GM19025 (cell line): ENCODE results near the gene CLEC7A.

Experiments used
- ATAC-seq: cut with Tn5 transposase; IDR thresholded peaks from one replicate; pipeline ENCODE4 v1.9.1; 2021; ENCODE audit warnings: mild to moderate bottlenecking, low read depth, moderate library complexity; ENCODE audit not compliant: unreplicated experiment

CLEC7A gene

DNA sequence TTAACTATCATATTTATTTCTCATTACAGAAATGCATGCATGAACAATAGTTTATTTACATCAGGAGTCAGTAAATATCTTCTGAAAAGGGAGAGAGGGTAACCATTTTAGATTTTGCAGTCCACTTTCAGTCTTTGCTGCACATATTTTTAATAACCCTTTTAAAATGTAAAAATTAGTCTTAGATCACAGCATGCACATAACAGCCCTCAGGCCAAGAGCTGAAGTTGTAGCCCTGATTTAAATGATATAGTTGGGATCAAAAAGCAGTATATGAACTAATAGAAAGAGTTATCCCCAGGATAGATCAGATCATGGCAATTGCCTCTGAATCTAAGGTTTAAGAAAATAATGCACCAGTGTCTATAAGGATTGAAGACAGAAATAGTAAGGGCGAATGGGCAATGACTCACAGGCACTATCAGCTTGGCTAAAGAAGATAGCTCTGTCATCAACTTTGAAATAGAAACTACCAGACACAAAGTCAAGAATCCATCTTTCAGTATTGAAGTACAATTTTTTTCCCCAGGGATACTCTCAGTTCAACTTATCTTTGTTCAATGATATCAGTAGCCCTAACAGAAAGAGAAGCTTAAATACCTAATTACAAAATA is 13.1 kb upstream of the CLEC7A start:
- no peak for ATAC-seq

DNA sequence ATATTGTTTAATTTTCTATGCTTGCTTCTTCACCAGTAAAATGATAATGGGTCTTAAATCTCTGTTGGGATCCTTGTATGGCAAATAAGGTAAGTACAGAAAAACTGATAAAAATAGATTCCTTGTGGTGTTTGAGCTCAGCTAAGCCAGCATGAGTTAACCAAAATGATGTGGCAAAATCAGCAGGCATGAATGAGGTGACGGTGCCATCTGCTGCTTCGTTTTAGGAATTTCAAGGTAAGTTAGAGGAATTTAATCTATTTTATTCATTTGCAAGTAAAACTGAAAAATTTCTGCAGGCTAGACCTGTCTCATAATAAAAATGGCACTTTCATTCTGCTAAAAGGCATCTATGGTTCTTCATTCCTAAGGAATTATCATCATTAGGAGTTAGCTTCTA is 10.0 kb upstream of the CLEC7A start:
- ATAC-seq = no peak

DNA sequence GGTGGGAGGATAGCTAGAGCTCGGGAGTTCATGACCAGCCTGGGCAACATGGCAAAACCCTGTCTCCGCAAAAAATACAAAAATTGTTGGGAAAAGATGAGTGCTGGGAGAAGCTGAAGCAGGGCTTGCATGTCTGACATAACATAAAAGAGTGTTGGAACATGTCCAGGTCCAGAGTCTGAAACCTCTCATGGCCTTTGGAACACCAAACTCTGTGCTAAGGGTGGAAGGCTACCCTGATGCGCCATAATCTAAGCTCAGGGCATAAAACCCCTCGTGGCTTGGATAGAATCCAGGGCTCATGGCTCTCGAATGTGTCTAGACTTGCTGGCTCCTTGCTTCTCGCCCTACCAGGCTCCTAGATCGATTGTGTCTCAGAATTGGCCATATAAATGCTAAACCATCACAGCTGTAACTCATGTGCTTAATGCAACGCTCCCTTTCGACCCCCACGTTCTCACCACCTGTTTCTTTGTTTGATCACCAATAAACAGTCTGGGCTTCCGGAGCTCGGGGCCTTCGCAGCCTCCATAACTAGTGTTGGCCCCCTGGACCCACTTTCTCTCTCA is 6.7 kb upstream of the CLEC7A start:
- ATAC-seq = no peak

DNA sequence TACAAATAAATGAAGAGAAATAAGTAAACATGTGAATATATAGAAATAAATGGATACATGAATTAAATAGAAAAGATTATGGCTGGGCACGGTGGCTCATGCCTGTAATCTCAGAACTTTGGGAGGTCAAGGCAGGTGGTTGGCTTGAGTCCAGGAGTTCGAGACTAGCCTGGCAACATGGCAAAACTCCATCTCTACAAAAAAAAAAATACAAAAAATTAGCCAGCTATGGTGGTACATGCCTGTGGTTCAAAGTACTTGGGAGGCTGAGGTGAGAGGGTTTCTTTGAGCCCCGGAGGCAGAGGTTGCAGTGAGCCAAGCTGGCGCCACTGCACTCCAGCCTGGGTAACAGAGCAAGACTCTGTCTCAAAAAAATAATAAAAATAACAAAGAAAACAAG is 5.1 kb upstream of the CLEC7A start:
- no peak for ATAC-seq

DNA sequence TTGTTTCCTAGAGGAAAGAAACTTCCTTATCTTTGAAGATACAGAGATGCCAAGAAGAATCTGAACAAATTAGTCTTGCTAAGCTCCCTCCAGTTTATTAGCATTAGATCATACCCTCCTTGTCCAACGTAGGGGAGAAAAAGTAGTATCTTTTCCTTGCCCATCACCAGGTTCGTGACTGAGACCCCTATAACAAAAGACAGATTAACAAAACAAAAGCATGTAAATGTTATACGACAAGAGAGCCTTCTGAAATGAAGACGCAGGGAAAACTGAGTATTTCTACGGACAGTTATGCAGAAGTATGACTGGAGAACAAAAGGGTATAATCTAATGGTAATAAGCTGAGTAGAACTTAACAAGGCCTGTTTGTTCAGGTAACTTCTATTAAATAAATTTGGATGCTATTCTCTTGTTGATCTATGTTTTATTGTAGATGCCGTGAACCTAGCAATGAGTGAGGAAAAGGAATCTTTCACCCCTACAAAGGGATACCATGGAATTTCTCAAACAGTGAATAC is 2.9 kb upstream of the CLEC7A start:
- ATAC-seq = no peak

DNA sequence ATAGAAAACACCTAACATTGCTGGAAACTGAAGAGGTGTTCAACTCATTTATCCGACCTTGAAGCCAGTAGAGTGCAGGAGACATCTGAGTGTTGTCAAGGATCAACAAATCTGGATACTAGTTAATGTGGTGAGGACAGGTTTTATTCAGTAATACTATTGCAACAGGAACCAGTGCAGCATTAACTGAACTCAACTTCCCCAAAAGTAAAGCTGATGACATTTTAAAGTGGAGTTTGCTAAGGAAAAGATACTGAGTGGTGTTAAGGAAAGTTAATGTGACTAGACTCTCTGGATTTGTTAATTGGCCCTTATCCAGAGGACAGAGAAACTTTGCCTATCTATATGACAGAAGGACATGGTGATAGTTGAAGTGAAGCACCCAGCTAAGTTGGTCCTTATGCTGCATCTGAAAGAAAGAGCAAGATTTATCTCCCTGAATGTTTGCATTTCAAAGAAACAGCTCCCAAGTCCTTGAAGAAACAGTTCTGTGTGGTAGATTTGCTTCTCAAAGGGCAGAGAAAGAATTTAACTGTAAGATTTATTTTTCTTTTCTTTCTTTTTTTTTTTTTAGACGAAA is 1.2 kb upstream of the CLEC7A start:
- no peak for ATAC-seq

DNA sequence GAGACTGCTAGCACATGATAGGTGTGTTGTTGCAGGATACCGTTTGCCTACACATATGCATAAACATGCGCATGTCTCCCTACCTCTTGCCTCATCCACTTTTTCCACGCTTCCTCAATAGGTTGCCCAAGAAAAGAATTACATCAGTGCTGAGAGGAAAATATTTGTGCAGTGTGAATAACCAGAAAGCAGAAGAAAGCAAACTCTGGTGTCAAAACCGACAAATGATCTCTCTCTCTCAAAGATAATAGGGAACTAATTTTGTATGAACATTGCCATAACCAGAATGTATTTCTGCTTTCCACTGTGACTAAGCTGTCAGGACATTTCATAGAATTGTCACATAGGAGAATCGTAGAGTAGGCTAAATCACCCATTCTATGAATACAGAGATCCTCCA is 1.3 kb downstream of the CLEC7A start:
- no peak for ATAC-seq

DNA sequence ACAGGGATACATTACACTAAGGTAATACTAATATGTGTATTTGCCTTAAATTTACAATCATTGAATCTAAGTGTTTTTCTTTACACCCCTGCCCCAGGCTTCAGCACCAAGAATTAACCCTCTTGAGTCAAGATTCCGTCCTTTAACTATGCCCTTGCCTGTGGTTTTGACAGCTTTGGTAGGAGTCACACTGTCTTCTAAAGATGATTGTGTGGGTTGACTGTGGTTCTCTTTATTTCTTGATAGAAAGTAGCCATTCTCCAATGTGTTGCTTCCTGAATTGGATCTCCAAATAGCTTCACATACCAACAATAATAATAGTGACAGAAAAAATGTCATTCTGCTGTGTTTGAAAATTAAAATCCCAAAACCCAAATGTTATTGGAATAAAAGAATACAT is 3.6 kb downstream of the CLEC7A start:
- ATAC-seq = no peak

DNA sequence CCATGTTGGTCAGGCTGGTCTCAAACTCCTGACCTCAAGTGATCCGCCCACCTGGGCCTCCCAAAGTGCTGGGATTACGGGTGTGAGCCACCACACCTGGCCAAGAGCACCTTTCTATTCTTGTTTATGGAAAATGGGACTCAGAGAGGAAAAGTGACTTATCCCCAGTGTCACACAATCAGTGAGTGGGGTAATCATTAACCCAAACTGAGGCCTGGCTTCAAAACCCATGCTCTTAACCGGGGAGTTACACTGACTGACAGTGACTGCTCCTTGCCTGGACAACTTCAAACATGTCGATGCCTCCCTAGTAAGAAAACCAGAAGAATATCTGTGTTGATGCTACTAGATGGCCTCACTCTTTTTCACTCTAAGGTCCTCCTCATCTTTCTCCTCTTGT is 7.3 kb downstream of the CLEC7A start:
- ATAC-seq = no peak

DNA sequence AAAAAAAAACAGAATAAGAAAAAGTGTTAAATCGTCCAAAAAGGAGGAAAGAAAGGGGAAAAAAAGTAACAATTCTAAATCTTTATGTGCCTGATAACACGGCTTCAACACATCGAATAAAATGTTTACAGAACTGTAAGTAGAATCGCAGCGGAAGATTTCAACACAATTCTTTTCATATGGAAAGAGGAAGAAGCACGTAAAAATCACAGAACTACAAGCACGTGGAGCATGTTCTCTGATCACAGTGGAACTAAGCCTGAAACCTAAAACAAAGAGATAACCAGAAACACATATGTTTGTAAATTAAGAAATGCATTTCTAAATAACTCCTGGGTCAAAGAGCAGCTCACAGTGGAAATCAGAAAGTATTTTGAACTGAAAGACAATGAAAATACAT is 8.7 kb downstream of the CLEC7A start:
- no peak for ATAC-seq

DNA sequence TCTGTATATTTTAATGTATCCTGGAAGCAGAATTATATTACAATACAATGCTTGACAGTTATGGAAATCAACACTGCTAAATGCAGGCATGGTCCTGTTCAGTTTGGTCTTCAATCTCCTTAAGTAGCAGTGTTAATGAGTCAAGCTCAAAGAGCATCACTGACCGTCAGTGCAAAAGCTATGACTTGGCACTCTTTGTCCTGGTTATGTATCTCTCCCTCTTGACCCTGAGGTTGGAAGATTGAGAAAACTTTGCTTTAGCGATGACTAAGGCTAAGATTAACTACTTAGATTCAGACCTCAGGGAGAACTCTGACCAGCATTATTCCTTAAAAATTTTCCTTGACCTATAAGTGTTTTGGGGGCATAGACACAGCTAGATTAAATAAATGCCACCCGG is 10.9 kb downstream of the CLEC7A start:
- no peak for ATAC-seq

DNA sequence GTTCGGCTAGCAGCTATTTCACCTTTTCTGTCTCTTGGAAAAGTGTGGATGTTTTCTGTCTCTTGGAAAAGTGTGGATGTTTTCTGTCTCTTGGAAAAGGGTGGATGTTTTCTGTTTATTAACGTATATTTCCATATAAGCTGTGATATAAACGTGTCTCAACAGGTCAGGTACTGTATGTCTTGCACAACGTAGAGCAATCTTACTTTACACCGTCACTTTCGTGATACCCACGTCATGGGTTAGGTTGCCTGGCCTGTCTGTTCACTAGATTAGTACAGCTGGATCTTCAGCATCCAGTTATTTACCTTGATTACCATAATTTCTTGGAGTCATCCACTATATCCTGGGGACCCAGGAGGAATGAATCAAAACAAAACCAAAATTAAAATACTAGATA is 14.1 kb downstream of the CLEC7A start:
- ATAC-seq = no peak

DNA sequence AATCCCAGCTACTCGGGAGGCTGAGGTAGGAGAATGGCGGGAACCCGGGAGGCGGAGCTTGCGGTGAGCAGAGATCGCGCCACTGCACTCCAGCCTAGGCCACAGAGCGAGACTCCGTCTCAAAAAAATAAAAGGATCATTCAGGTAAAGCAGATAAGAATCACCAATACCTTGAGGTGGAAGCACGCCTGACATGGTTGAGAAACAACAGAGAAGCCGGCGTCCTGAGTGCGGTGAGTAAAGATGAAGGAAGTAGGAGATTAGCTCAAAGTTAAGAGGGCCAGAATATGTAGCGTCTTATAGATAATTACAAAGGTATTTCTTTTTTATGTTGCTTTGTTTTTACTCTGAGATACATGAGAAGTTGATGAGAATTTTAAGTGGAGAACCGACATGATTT is 14.7 kb downstream of the CLEC7A start:
- ATAC-seq = no peak

DNA sequence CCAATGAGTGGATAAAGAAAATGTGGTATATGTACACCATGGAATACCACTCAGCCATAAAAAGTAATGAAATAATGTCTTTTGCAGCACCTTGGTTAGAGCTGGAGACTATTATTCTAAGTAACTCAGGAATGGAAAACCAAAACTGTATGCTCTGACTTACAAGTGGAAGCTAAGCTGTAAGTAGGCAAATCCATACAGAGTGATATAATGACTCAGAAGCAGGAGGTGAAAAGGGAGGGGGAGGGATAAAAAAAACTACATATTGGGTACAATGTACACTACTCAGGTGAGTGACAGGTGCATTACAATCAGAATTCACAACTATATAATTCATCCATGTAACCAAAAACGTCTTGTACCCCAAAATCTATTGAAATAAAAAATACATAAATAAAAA is 16.1 kb downstream of the CLEC7A start:
- no peak for ATAC-seq

DNA sequence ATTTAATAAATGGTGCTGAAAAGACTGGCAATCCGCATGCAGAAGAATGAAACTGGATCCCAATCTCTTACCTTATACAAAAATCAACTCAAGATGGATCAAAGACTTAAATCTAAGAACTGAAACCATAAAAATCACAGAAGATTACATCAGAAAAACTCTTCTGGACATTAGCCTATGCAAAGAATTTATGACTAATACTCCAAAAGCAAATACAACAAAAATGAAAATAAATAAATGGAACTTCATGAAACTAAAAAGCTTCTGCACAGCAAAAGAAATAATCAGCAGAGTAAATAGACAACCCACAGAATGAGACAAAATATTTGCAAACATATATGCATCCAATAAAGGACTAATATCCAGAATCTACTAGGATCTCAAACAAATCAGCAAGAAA is 16.9 kb downstream of the CLEC7A start:
- no peak for ATAC-seq

DNA sequence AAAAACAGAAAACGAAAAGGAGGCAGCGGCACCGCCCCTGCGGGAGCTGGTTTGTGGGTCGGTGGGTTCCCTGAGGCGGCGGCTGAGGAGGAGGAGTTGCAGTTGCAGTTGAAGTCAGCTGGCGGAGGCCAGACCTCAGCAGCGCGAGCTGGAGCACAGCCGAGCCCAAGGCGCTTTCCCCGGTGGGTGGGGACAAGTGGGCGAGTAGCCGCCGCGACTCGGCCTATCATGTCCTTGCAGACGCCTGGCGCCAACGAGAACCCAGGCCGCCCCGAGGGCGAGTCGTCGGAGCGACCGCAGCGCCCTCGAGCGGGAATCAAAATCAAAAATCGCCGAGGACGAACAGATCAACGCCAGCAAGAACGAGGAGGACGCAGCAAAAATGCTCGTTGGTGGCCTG is 18.5 kb downstream of the CLEC7A start:
- no peak for ATAC-seq

DNA sequence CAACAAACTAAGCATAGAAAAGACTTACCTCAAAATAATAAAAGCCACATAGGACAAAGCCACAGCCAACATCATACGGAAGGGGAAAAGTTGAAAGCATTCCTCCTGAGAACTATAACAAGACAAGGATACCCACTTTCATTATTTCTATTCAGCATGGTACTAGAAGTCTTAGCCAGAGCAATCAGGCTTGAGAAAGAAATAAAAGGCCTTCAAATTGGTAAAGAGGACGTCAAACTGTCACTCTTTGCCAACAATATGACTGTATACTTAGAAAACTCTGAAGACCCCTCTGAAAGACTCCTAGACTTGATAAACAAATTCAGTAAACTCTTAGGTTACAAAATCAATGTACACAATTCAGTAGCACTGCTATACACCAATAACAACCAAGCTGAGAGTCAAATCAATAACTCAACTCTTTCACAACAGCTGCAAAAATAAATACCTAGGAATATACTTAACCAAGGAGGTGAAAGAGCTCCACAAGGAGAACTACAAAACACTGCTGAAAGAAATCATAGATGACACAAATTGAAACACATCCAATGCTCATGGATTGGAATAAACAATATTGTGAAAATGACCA is 19.6 kb downstream of the CLEC7A start:
- ATAC-seq = no peak

DNA sequence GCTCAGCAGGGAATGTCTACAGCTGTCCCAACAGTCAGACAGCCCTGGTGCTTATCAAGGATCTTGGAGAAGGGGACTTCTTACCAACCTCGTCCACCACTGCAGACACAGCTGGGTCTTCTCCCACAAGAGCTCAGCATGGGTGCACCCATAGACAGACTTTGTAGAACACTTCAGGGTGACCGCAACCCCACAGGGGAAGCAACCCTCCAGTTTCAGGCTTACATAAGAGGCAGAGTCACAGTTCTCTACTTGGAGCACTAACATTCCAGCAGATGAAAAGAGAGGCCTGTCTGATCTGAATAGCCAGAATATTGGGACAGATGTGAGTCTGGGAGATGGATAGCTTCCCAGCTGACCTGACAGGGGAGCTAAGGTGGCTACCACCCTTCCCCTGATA is 27.7 kb downstream of the CLEC7A start:
- no peak for ATAC-seq

DNA sequence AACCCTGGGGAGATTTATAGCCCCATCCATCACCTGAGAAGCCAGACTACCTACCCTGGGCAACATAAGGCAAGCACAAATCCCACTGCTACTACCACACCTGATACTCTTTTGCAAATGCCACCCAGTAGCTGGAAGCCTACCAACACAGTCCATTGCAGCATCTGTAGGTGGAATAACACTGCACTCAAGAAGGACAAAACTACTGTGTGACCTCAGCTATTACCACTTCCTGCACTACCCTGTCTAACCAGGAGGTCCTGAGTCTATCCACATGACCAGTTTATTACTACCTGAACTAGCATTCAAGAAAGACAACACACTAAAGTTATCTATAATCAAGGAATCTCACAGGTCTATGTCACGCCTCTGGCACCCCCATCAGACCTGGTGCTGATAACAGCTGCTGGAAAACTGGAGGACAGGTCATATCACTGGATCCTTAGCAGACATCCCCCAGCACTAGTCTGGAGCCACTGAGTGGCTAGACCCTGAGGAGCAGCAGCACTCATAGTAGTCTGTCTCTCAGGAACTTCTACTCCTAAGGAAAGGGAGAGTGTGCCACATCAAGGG is 28.3 kb downstream of the CLEC7A start:
- no peak for ATAC-seq

DNA sequence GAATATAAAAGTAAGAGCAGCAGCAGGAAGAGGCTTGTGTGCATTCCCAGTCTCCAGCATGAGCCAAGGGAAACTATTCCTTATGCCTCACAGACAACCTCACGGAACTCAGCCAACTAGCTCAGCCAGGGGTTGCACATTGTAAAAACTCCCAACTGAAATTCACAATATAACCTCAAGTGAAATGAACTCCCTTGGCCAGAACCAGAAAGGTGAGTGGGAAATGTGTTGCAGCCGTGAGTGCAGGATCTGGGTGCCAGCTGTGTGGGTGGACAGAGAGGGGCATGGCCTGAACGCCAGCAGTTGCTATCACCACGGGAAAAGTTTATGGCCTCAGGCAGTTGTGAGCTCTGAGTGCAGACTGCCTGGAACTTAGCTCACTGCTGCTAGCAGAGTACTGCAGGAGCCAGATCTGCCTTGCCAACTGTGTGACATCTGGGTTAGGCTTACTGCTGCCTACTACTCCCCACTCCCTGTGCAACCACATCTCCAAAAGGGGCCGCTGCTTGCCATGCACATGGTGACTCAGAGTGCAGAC is 28.9 kb downstream of the CLEC7A start:
- no peak for ATAC-seq

DNA sequence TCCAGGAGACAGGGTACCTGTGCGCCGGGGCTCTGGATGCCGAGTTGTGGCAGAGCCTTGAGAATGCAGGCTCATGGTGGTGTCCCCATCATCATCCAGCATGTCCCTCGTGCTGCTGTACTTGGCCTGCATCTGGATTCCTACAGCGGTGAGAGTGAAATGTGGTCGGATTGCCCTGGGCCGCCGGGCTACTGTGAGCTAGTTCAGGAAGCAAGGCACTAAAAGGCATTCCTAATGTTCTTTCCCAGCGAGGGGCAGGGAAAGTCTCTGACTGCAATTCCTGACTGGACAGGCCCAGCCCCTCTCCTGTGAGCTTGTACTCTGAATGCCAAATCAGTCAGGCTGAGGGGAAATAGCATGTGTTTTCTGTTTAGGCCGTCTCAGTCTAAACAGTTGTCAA is 31.2 kb downstream of the CLEC7A start, which contains the start of gene CLEC1A:
Gene CLEC1A, minus strand, starts transcription at position 195 of the 400 bp plus-strand sequence. Its CDS starts 63 bp downstream, at position 132.
- ATAC-seq = no peak
